ENCODE results near the gene HIRA.

DNA sequence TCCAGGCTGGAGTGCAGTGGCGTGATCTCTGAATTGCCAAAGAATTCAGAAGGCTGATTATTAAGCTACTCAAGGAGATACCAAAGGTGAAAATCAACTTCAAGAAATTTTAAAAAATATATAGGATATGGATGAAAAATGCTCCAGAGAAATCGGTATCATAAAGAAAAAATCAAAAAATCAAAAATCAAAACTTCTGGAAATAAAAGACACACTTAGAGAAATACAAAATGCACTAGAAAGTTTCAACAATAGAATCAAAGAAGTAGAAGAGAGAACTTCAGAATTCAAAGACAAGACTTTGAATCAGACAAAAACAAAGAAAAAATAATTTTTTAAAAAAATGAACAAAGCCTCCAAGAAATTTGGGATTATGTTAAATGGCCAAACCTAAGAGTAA lies 94.4 kb downstream of the HIRA start:
- no peak for TF ChIP-seq HOXB5 (CRISPR knock-in tag; IDR thresholded peaks at IDR 0.05)
- TF ChIP-seq, protein P1, sequence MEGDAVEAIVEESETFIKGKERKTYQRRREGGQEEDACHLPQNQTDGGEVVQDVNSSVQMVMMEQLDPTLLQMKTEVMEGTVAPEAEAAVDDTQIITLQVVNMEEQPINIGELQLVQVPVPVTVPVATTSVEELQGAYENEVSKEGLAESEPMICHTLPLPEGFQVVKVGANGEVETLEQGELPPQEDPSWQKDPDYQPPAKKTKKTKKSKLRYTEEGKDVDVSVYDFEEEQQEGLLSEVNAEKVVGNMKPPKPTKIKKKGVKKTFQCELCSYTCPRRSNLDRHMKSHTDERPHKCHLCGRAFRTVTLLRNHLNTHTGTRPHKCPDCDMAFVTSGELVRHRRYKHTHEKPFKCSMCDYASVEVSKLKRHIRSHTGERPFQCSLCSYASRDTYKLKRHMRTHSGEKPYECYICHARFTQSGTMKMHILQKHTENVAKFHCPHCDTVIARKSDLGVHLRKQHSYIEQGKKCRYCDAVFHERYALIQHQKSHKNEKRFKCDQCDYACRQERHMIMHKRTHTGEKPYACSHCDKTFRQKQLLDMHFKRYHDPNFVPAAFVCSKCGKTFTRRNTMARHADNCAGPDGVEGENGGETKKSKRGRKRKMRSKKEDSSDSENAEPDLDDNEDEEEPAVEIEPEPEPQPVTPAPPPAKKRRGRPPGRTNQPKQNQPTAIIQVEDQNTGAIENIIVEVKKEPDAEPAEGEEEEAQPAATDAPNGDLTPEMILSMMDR (IDR thresholded peaks at IDR 0.05) = no peak
- TF ChIP-seq MAZ (IDR thresholded peaks at IDR 0.05; ENCODE audit: borderline replicate concordance, low read depth, low read length) = no peak
- TF ChIP-seq RNF2 (IDR thresholded peaks at IDR 0.05; ENCODE audit: borderline replicate concordance, low read depth) = no peak
- no peak for TF ChIP-seq CEBPB (IDR thresholded peaks at IDR 0.05)
- TF ChIP-seq RFX5 (IDR thresholded peaks at IDR 0.05) = no peak

All from A549 (cell line).